ENCODE data around the gene TEAD3.
"Not testable (repeated sequence)": the region's sequence is repeated elsewhere in the genome, so short reads cannot be mapped to it uniquely, and the experiment has no call there.

Gene TEAD3

DNA sequence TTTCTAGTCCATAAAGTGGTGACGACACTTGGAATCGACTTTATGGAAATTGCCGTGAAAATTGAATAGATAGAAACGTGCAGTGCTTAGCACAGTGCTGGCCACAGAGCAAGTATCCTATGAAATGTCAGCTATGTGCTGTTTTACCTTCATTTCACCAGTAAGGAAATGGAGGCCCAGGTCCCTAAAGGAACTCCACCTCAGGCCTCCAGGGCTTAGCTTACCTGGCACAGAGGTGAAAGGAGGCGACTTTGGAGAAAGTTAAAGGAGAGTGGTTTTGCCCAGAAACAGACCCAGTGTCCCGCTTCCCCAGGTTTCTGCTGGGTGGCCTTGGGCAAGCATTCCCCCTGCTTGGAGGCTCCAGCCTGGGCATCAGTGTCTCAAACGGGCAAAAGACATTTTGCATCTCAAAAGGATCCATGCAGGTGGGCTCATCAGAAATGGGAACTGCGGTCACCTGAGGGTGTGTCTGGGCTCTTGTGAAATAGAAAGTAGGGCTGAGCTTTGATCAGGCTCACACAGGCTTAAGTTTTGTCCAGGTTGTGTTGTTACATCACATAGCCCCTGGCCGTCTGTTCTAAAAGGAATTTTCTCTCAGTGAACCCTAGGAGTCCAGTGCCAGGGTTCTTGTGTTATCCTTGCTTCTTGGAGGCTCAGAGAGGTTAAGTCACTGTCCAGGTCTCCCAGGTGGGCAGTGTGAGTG, 22.6 kb upstream of the TEAD3 start:
- Histone ChIP-seq H3K4me3 (ENCODE audit: low read depth, low read length) (no peak overlapping the region), H3K9ac (no peak overlapping the region), H3K4me2 (ENCODE audit: low read length) (no peak overlapping the region), H3K36me3 (ENCODE audit: control insufficient read depth, insufficient read depth, low read length) (no peaks in the 10 kb centered on the region), H2AFZ (no peak overlapping the region), H3K79me2 (no peaks in the 10 kb centered on the region), H3K4me1 (no peaks in the 10 kb centered on the region), H3K9me3 (ENCODE audit: control insufficient read depth, low read length) (no peaks in the 10 kb centered on the region), H3K27me3 (ENCODE audit: control insufficient read depth, insufficient read depth, low read length) (no peaks in the 10 kb centered on the region), H3K27ac (no peak overlapping the region)
- no peak for TF ChIP-seq CTCF (IDR thresholded peaks at IDR 0.05)

DNA sequence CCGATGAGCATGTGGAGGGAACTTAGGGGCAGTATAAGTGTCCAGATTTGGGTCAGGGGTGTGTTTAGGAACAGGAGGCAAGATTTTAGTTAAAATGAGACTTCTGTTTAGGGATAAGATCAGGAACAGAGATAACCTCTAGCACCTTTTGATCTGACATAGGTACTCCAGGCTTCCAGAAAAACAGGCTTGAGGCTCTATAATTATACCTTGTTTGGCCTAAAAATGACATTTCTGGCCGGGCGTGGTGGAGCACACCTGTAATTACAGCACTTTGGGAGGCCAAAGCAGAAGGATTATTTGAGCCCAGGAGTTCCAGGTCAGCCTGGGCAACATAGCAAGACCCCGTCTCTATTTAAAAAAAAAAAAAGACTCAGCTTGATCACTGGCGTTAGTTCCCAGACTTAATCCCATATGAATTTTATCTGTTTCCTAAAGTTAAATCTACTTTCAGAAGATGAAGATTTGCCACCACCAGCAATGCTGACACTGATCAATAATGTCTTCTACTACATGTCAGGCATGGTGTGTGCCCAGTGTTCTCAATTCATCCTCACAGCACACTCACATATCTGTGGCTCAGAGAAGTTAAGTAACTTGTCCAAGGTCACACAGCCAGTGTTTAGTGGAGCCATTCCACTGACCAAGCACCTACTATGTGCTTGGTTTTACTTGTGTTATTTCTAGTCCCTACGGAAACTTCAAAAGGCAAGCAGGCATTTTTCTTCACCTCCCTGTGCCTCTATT, 21.9 kb upstream of the TEAD3 start:
- H3K4me3 ChIP-seq (ENCODE audit: low read depth, low read length): no peak overlapping the region
- no peak for TF ChIP-seq CTCF (IDR thresholded peaks at IDR 0.05)
- H3K27ac ChIP-seq: no peak overlapping the region
- no peak overlapping the region for H3K4me2 ChIP-seq (ENCODE audit: low read length)
- no peaks in the 10 kb centered on the region for H3K9me3 ChIP-seq (ENCODE audit: control insufficient read depth, low read length)
- H3K27me3 ChIP-seq (ENCODE audit: control insufficient read depth, insufficient read depth, low read length): no peaks in the 10 kb centered on the region
- H3K36me3 ChIP-seq (ENCODE audit: control insufficient read depth, insufficient read depth, low read length): no peaks in the 10 kb centered on the region
- H2AFZ ChIP-seq: no peak overlapping the region
- H3K4me1 ChIP-seq: no peaks in the 10 kb centered on the region
- H3K79me2 ChIP-seq: no peaks in the 10 kb centered on the region
- H3K9ac ChIP-seq: no peak overlapping the region

- H3K9ac ChIP-seq; H3K4me2 ChIP-seq (ENCODE audit: low read length); H3K9me3 ChIP-seq (ENCODE audit: control insufficient read depth, low read length); H2AFZ ChIP-seq; H3K4me3 ChIP-seq (ENCODE audit: low read depth, low read length); H3K36me3 ChIP-seq (ENCODE audit: control insufficient read depth, insufficient read depth, low read length); H3K79me2 ChIP-seq; H3K27me3 ChIP-seq (ENCODE audit: control insufficient read depth, insufficient read depth, low read length); H3K27ac ChIP-seq; H3K4me1 ChIP-seq: not testable (repeated sequence)
Observed at GRCh38 chr6:35517978-35518377, 21.1 kb upstream of the TEAD3 start.

DNA sequence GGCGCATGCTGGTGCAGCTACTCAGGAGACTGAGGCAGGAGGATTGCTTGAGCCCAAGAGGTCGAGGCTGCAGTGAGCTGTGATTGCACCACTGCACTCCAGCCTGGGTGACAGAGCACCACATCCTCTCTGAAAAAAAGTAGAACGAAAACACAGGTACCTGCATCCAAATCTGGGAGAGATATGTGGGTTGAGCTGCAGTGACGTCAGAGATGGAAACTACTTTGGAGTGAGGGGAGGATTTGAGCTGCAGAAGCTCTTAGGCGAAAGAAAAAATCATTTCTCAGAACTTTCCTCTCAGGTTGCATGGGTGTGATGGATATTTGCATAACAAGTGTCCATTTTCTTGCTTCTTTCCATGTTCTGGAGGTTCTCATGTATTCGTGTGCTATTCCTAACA, 19.8 kb upstream of the TEAD3 start:
- no peaks in the 10 kb centered on the region for H3K36me3 ChIP-seq (ENCODE audit: control insufficient read depth, insufficient read depth, low read length)
- H3K27me3 ChIP-seq (ENCODE audit: control insufficient read depth, insufficient read depth, low read length): no peaks in the 10 kb centered on the region
- H3K4me2 ChIP-seq (ENCODE audit: low read length): no peak overlapping the region
- H3K4me3 ChIP-seq (ENCODE audit: low read depth, low read length): no peak overlapping the region
- no peak overlapping the region for H3K9ac ChIP-seq
- H2AFZ ChIP-seq: no peak overlapping the region
- no peak overlapping the region for H3K27ac ChIP-seq
- H3K4me1 ChIP-seq: no peaks in the 10 kb centered on the region
- no peak for TF ChIP-seq CTCF (IDR thresholded peaks at IDR 0.05)
- no peaks in the 10 kb centered on the region for H3K79me2 ChIP-seq
- H3K9me3 ChIP-seq (ENCODE audit: control insufficient read depth, low read length): no peaks in the 10 kb centered on the region

GRCh38 chr6:35515939-35516338, 19.1 kb upstream of the TEAD3 start:
- H2AFZ ChIP-seq; H3K27me3 ChIP-seq (ENCODE audit: control insufficient read depth, insufficient read depth, low read length); H3K9ac ChIP-seq; H3K79me2 ChIP-seq; H3K36me3 ChIP-seq (ENCODE audit: control insufficient read depth, insufficient read depth, low read length); H3K4me2 ChIP-seq (ENCODE audit: low read length); H3K27ac ChIP-seq; H3K4me3 ChIP-seq (ENCODE audit: low read depth, low read length); H3K4me1 ChIP-seq; H3K9me3 ChIP-seq (ENCODE audit: control insufficient read depth, low read length): not testable (repeated sequence)
